A673 (cell line): ENCODE results near the gene CCSER1. TPM values are rescaled to one million over a fixed set of nuclear protein-coding genes. Genes with fewer than 3 reads are reported as not detected.

Source experiments
- BruUV-seq: library from RNA; stranded (reverse); fragments of 400-500 nt; replicated peaks from 2 replicates; lab custom pipeline; 2021; lab: Mats Ljungman, UMichigan
- CTCF ChIA-PET: fragments of 300-600 bp; sonication (Branson Sonifier 250); formaldehyde crosslinking; loops from one replicate; lab custom pipeline; 2022; ENCODE audit warnings: antibody characterized with exemption; lab: Charles Lee
- POLR2A ChIA-PET: fragments of 300-600 bp; sonication (Branson Sonifier 250); formaldehyde crosslinking; loops from one replicate; lab custom pipeline; 2022; ENCODE audit warnings: antibody characterized with exemption; ENCODE audit not compliant: low non-redundant PET; lab: Charles Lee
- DNase-seq: peaks from one replicate; pipeline ENCODE4 v3.0.0-alpha.2; 2015; ENCODE audit warnings: low spot score
- H3K27ac ChIP-seq: fragments of 200-600 bp; sonication (generic); 2 replicates; pipeline ENCODE4 v1.5.1; 2016; ENCODE audit warnings: mixed run types, low read depth, mild to moderate bottlenecking, mixed read lengths, antibody characterized with exemption, low read length; ENCODE audit not compliant: poor library complexity, severe bottlenecking
- H3K27me3 ChIP-seq: fragments of 200-600 bp; sonication (generic); replicated peaks from 2 replicates; pipeline ENCODE4 v1.6.1; 2017; ENCODE audit warnings: mixed run types, low read depth, mild to moderate bottlenecking, mixed read lengths, antibody characterized with exemption, low read length; ENCODE audit not compliant: insufficient read depth, poor library complexity
- H3K36me3 ChIP-seq: fragments of 200-600 bp; sonication (generic); 2 replicates; pipeline ENCODE4 v1.6.1; 2016; ENCODE audit warnings: mixed run types, mild to moderate bottlenecking, mixed read lengths, antibody characterized with exemption, low read length; ENCODE audit not compliant: insufficient read depth, poor library complexity, severe bottlenecking
- H3K4me1 ChIP-seq: fragments of 200-600 bp; sonication (generic); 2 replicates; pipeline ENCODE4 v1.6.1; 2017; ENCODE audit warnings: mixed run types, mild to moderate bottlenecking, mixed read lengths, antibody characterized with exemption, low read length; ENCODE audit not compliant: insufficient read depth, poor library complexity, severe bottlenecking
- H3K4me3 ChIP-seq: fragments of 200-600 bp; sonication (generic); 2 replicates; pipeline ENCODE4 v1.5.1; 2016; ENCODE audit warnings: low read depth, mixed run types, mild to moderate bottlenecking, mixed read lengths, low read length; ENCODE audit not compliant: poor library complexity, severe bottlenecking
- H3K9me3 ChIP-seq: fragments of 200-600 bp; sonication (generic); 2 replicates; pipeline ENCODE4 v1.6.1; 2016; ENCODE audit warnings: mixed run types, low read depth, mild to moderate bottlenecking, mixed read lengths, antibody characterized with exemption, low read length; ENCODE audit not compliant: poor library complexity, severe bottlenecking
- CTCF ChIP-seq: fragments of 300-800, 200-600 bp; sonication (generic); conservative IDR thresholded peaks from 2 replicates; pipeline ENCODE4 v1.5.1; 2017; ENCODE audit warnings: low read depth, mild to moderate bottlenecking, antibody characterized with exemption, low read length, moderate library complexity, mixed read lengths
- EZH2 ChIP-seq: fragments of 200-600 bp; sonication (generic); IDR thresholded peaks from 2 replicates; pipeline ENCODE4 v1.6.1; 2017; ENCODE audit warnings: borderline replicate concordance, low read depth, mild to moderate bottlenecking, mixed read lengths, antibody characterized with exemption, low read length; ENCODE audit not compliant: poor library complexity, severe bottlenecking
- intact Hi-C: fragments of 100-400 bp; cut with micrococcal nuclease; formaldehyde crosslinking; loops from one replicate; pipeline ENCODE4 v1.10.0; 2022; ENCODE audit not compliant: unreplicated experiment
- total RNA-seq: library from RNA; stranded (reverse); gene quantifications from 2 replicates; pipeline ENCODE4 v1.2.3, GENCODE V29; 2021

Gene CCSER1
- total RNA-seq, 1 experiment from 2014 or later, result not detected

DNA sequence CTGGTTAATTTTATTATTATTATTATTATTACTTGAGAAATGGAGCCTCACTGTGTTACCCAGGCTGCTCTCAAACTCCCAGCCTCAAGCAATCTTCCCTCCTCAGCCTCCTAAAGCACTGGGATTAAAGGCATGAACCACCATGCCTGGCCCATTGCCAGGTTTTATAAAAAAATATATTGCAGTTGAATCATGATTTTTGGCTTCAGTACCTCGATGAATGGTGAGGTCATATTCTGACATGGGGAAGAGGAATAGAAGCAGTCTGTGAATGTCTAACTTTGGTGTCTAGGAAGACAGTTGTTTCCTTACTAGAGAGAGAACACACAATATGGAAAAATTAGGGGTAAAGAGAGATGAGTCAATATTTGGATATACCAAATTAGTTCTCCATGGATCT is 32.0 kb downstream of the CCSER1 start:
- Histone ChIP-seq H3K27ac (no peak overlapping the region), H3K27me3 (no peaks in the 10 kb centered on the region), H3K9me3 (no peaks in the 10 kb centered on the region), H3K36me3 (no peaks in the 10 kb centered on the region), H3K4me3 (no peak overlapping the region), H3K4me1 (no peaks in the 10 kb centered on the region)
- DNase-seq, result no peak
- intact Hi-C loops, result no loop called here
- POLR2A ChIA-PET, result no interaction called here
- no peak for TF ChIP-seq EZH2
- TF ChIP-seq CTCF, result no peak
- CTCF ChIA-PET, result no interaction called here
- no TSS peak for BruUV-seq

DNA sequence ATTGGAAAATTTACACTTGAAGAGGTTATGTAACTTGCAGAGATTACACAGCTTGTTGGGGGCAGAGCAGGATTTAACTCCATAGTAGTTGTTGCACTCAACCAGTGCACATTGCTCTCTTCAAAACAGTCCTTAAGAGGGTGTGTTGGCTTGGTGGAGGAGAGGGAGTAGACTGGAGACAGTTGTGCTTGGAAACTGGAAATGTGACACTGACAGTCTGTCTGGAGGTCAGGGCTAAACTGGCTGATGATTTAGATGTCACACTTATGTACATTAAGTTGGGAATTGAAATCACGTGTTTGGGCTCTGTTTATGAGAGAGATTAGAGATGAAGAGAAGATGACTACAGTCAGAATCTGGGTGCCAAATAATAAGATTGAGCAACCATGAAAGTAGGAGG is 32.9 kb downstream of the CCSER1 start:
- ChIA-PET POLR2A (no interaction called here), CTCF (no interaction called here)
- H3K27me3 ChIP-seq, result no peaks in the 10 kb centered on the region
- H3K4me1 ChIP-seq, result no peaks in the 10 kb centered on the region
- no peaks in the 10 kb centered on the region for H3K36me3 ChIP-seq
- TF ChIP-seq EZH2, result no peak
- TF ChIP-seq CTCF, result no peak
- H3K4me3 ChIP-seq, result no peak overlapping the region
- DNase-seq, result no peak
- no peak overlapping the region for H3K27ac ChIP-seq
- H3K9me3 ChIP-seq, result no peaks in the 10 kb centered on the region
- intact Hi-C loops, result no loop called here
- no TSS peak for BruUV-seq

GRCh38 chr4:90162566-90162965 is 35.4 kb downstream of the CCSER1 start:
- POLR2A ChIA-PET, result no interaction called here
- intact Hi-C loops, result no loop called here

More at GRCh38 chr4:90162566-90162965, 35.4 kb downstream of the CCSER1 start:
- Histone ChIP-seq H3K9me3 (no peaks in the 10 kb centered on the region), H3K36me3 (no peaks in the 10 kb centered on the region), H3K27me3 (no peaks in the 10 kb centered on the region), H3K4me3 (no peak overlapping the region), H3K4me1 (no peaks in the 10 kb centered on the region), H3K27ac (no peak overlapping the region)
- no peak for DNase-seq
- no peak for TF ChIP-seq EZH2
- no peak for TF ChIP-seq CTCF
- BruUV-seq, result no TSS peak
- CTCF ChIA-PET, result no interaction called here
